Loucy (cell line): ENCODE data around the gene TEX52.

Experiments used
- H2AFZ ChIP-seq: fragments of 200-600 bp; sonication (generic); 2 replicates; pipeline ENCODE4 v1.6.0; 2016; ENCODE audit warnings: antibody characterized with exemption, mild to moderate bottlenecking, low read length, moderate library complexity
- H3F3A ChIP-seq: fragments of 200-600 bp; 2 replicates; pipeline ENCODE4 v1.6.0; 2016; ENCODE audit warnings: antibody characterized with exemption, low read depth, mild to moderate bottlenecking
- H3K27me3 ChIP-seq: fragments of 200-600 bp; sonication (generic); 2 replicates; pipeline ENCODE4 v1.6.1; 2014; ENCODE audit warnings: low read length, mild to moderate bottlenecking; ENCODE audit not compliant: insufficient read depth, poor library complexity, severe bottlenecking
- H3K36me3 ChIP-seq: fragments of 200-600 bp; sonication (generic); 2 replicates; pipeline ENCODE4 v1.6.1; 2016; ENCODE audit warnings: low read length; ENCODE audit not compliant: insufficient read depth
- H3K4me1 ChIP-seq: fragments of 200-600 bp; sonication (generic); 2 replicates; pipeline ENCODE4 v1.5.1; 2014; ENCODE audit warnings: low read length, mild to moderate bottlenecking; ENCODE audit not compliant: insufficient read depth, poor library complexity, severe bottlenecking
- H3K4me2 ChIP-seq: fragments of 200-600 bp; sonication (generic); 2 replicates; pipeline ENCODE4 v1.6.0; 2014; ENCODE audit warnings: antibody characterized with exemption, low read length, low read depth, mild to moderate bottlenecking; ENCODE audit not compliant: poor library complexity, severe bottlenecking
- H3K4me3 ChIP-seq: fragments of 200-600 bp; sonication (generic); 2 replicates; pipeline ENCODE4 v1.5.1; 2014; ENCODE audit warnings: low read length, mild to moderate bottlenecking, mixed read lengths; ENCODE audit not compliant: poor library complexity, severe bottlenecking
- H3K79me2 ChIP-seq: fragments of 200-600 bp; sonication (generic); 2 replicates; pipeline ENCODE4 v1.6.1; 2014; ENCODE audit warnings: low read length; ENCODE audit not compliant: insufficient read depth
- H3K9ac ChIP-seq: fragments of 200-600 bp; sonication (generic); 2 replicates; pipeline ENCODE4 v1.6.0; 2014; ENCODE audit warnings: mild to moderate bottlenecking, low read depth, low read length, moderate library complexity; ENCODE audit not compliant: poor library complexity, severe bottlenecking
- H3K9me2 ChIP-seq: fragments of 200-600 bp; sonication (generic); replicated peaks from 2 replicates; pipeline ENCODE4 v1.6.1; 2016; ENCODE audit warnings: low read depth, low read length, mixed read lengths
- H3K9me3 ChIP-seq: fragments of 200-600 bp; sonication (generic); 2 replicates; pipeline ENCODE4 v1.6.1; 2014; ENCODE audit warnings: mild to moderate bottlenecking, antibody characterized with exemption, low read length, low read depth; ENCODE audit not compliant: insufficient read depth
- H4K20me1 ChIP-seq: fragments of 200-600 bp; sonication (generic); 2 replicates; pipeline ENCODE4 v1.6.0; 2014; ENCODE audit warnings: antibody characterized with exemption, low read length, mild to moderate bottlenecking; ENCODE audit not compliant: insufficient read depth, poor library complexity, severe bottlenecking
- CTCF ChIP-seq: fragments of 200-600 bp; sonication (generic); conservative IDR thresholded peaks from 2 replicates; pipeline ENCODE4 v1.5.1; 2014; ENCODE audit warnings: mild to moderate bottlenecking, antibody characterized with exemption, low read length
- EZH2phosphoT487 ChIP-seq: fragments of 200-600 bp; IDR thresholded peaks from 2 replicates; pipeline ENCODE4 v1.6.1; 2018; ENCODE audit warnings: antibody characterized with exemption, mild to moderate bottlenecking, moderate library complexity, borderline replicate concordance

TEX52 gene

GRCh38 chr12:2836574-2836973 is 20.3 kb downstream of the TEX52 start:
- Histone ChIP-seq H2AFZ (no peak overlapping the region), H3K36me3 (no peaks in the 10 kb centered on the region), H3K9ac (no peak overlapping the region), H3K4me2 (no peak overlapping the region), H3K4me1 (no peaks in the 10 kb centered on the region), H4K20me1 (no peaks in the 10 kb centered on the region), H3F3A (no peaks in the 10 kb centered on the region), H3K4me3 (no peak overlapping the region), H3K79me2 (no peaks in the 10 kb centered on the region), H3K27me3 (no peaks in the 10 kb centered on the region), H3K9me2 (no peaks in the 10 kb centered on the region), H3K9me3 (no peaks in the 10 kb centered on the region)
- TF ChIP-seq CTCF = no peak

GRCh38 chr12:2835691-2836403 is 21.0 kb downstream of the TEX52 start:
- Histone ChIP-seq H3K9me3 (no peaks in the 10 kb centered on the region), H3K36me3 (no peaks in the 10 kb centered on the region), H3K9ac (no peak overlapping the region), H3K4me3 (no peak overlapping the region), H2AFZ (no peak overlapping the region), H3K27me3 (no peaks in the 10 kb centered on the region), H3K9me2 (no peaks in the 10 kb centered on the region), H3K4me1 (no peaks in the 10 kb centered on the region), H3K4me2 (no peak overlapping the region), H3F3A (no peaks in the 10 kb centered on the region), H3K79me2 (no peaks in the 10 kb centered on the region), H4K20me1 (no peaks in the 10 kb centered on the region)
- TF ChIP-seq CTCF = no peak
- no peak for TF ChIP-seq EZH2phosphoT487

GRCh38 chr12:2834581-2835491 is 22.0 kb downstream of the TEX52 start, which contains the start of gene NRIP2:
Gene NRIP2, minus strand, starts transcription at chr12:2835035. Its CDS starts 52 bp downstream, at chr12:2834983.
- H4K20me1 ChIP-seq = no peaks in the 10 kb centered on the region
- no peak within 1 kb of the TSS for H3K9ac ChIP-seq
- no peaks in the 10 kb centered on the region for H3K9me2 ChIP-seq
- no peak within 1 kb of the TSS for H3K4me3 ChIP-seq
- no peaks in the 10 kb centered on the region for H3K36me3 ChIP-seq
- H3K27me3 ChIP-seq = no peaks in the 10 kb centered on the region
- H3K79me2 ChIP-seq = no peaks in the 10 kb centered on the region
- H3K4me2 ChIP-seq = no peak within 1 kb of the TSS
- TF ChIP-seq EZH2phosphoT487 (no peak), CTCF (no peak)
- H3K4me1 ChIP-seq = no peaks in the 10 kb centered on the region
- H2AFZ ChIP-seq = no peak within 1 kb of the TSS
- H3F3A ChIP-seq = no peaks in the 10 kb centered on the region
- no peaks in the 10 kb centered on the region for H3K9me3 ChIP-seq
